ENCODE data around the gene BTN2A1. TPM values are rescaled to one million over a fixed set of nuclear protein-coding genes. Genes with fewer than 3 reads are reported as not detected.

Gene BTN2A1
- total RNA-seq, 4 donors from 2014 or later = 6.2 to 9.7 (median 8.1) TPM

- H3K4me1 ChIP-seq = no peaks in the 10 kb centered on the region
- intact Hi-C loops (cut with DNase I; ENCODE audit: low total_unique reads) (no loop called here), in situ Hi-C loops (cut with MboI; ENCODE audit: low sequenced_read_pairs in 4 of 4) (no loop called here)
- DNase-seq = no peak
- no peaks in the 10 kb centered on the region for H3K27me3 ChIP-seq
- TF ChIP-seq POLR2A (IDR thresholded peaks at IDR 0.05) = no peak
- no peak for TF ChIP-seq CTCF (IDR thresholded peaks at IDR 0.05 in 4 of 5, conservative IDR thresholded peaks at IDR 0.05 in 1 of 5)
- no peaks in the 10 kb centered on the region for H3K9me3 ChIP-seq
- no peak overlapping the region for H3K27ac ChIP-seq
- H3K36me3 ChIP-seq = no peaks in the 10 kb centered on the region
- H3K4me3 ChIP-seq = no peak overlapping the region
- no peak for ATAC-seq
These were observed 21.2 kb downstream of the BTN2A1 start for GRCh38 chr6:26478985-26479278.

- H3K4me3 ChIP-seq = no peak overlapping the region
- H3K9me3 ChIP-seq = no peaks in the 10 kb centered on the region
- no peak overlapping the region for H3K27ac ChIP-seq
- no peaks in the 10 kb centered on the region for H3K4me1 ChIP-seq
- no peaks in the 10 kb centered on the region for H3K36me3 ChIP-seq
- ATAC-seq (no peak), DNase-seq (no peak)
- intact Hi-C loops (cut with DNase I; ENCODE audit: low total_unique reads) = no loop called here
- in situ Hi-C loops (cut with MboI; ENCODE audit: low sequenced_read_pairs in 4 of 4) = no loop called here
- TF ChIP-seq POLR2A (IDR thresholded peaks at IDR 0.05) (no peak), CTCF (IDR thresholded peaks at IDR 0.05 in 4 of 5, conservative IDR thresholded peaks at IDR 0.05 in 1 of 5) (no peak)
- no peaks in the 10 kb centered on the region for H3K27me3 ChIP-seq
These were observed 24.6 kb downstream of the BTN2A1 start for GRCh38 chr6:26482338-26482737.

GRCh38 chr6:26483727-26484126, 26.0 kb downstream of the BTN2A1 start:
- Histone ChIP-seq H3K36me3 (no peaks in the 10 kb centered on the region), H3K9me3 (no peaks in the 10 kb centered on the region), H3K27ac (no peak overlapping the region), H3K4me1 (no peaks in the 10 kb centered on the region), H3K27me3 (no peaks in the 10 kb centered on the region), H3K4me3 (no peak overlapping the region)
- DNase-seq (no peak), ATAC-seq (no peak)
- intact Hi-C loops (cut with DNase I; ENCODE audit: low total_unique reads) (no loop called here), in situ Hi-C loops (cut with MboI; ENCODE audit: low sequenced_read_pairs in 4 of 4) (no loop called here)
- TF ChIP-seq CTCF (IDR thresholded peaks at IDR 0.05 in 4 of 5, conservative IDR thresholded peaks at IDR 0.05 in 1 of 5) (no peak), POLR2A (IDR thresholded peaks at IDR 0.05) (no peak)

DNA sequence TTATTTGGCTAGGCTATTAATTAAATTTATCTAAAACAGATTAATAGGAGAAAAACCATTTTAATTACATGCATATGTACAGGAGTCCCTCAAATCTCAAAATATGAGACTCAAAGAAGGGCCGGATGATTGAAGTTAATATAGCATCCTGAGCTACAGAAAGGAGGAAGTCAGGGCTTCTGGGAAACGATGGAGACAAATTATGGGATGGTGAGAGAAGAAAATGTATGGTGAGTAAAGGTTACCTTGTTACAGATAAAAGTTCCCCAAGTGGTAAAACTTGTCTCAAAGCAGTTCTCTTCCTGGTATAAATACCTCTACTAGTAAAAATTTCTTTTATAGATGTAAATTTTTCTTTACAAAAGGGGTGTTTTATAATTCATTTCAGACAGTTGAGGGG, 26.4 kb downstream of the BTN2A1 start:
- intact Hi-C loops (cut with DNase I; ENCODE audit: low total_unique reads) (no loop called here), in situ Hi-C loops (cut with MboI; ENCODE audit: low sequenced_read_pairs in 4 of 4) (no loop called here)
- H3K4me3 ChIP-seq = no peak overlapping the region
- H3K27ac ChIP-seq = no peak overlapping the region
- H3K36me3 ChIP-seq = no peaks in the 10 kb centered on the region
- TF ChIP-seq POLR2A (IDR thresholded peaks at IDR 0.05) = no peak
- no peak for TF ChIP-seq CTCF (IDR thresholded peaks at IDR 0.05 in 4 of 5, conservative IDR thresholded peaks at IDR 0.05 in 1 of 5)
- no peak for ATAC-seq
- no peak for DNase-seq
- no peaks in the 10 kb centered on the region for H3K27me3 ChIP-seq
- H3K9me3 ChIP-seq = no peaks in the 10 kb centered on the region
- no peaks in the 10 kb centered on the region for H3K4me1 ChIP-seq

- Histone ChIP-seq H3K27ac (no peak overlapping the region), H3K9me3 (no peaks in the 10 kb centered on the region), H3K36me3 (no peaks in the 10 kb centered on the region), H3K27me3 (no peaks in the 10 kb centered on the region), H3K4me1 (no peaks in the 10 kb centered on the region), H3K4me3 (no peak overlapping the region)
- in situ Hi-C loops (cut with MboI; ENCODE audit: low sequenced_read_pairs in 4 of 4) = no loop called here
- intact Hi-C loops (cut with DNase I; ENCODE audit: low total_unique reads) = no loop called here
- TF ChIP-seq POLR2A (IDR thresholded peaks at IDR 0.05) (no peak), CTCF (IDR thresholded peaks at IDR 0.05 in 4 of 5, conservative IDR thresholded peaks at IDR 0.05 in 1 of 5) (no peak)
- ATAC-seq (no peak), DNase-seq (no peak)
These were observed 27.5 kb downstream of the BTN2A1 start for GRCh38 chr6:26485112-26485780.
